Measurements from ENCODE around the gene ATP8A2. TPM values are rescaled to one million over a fixed set of nuclear protein-coding genes. Genes with fewer than 3 reads are reported as not detected.
"Not testable (repeated sequence)": the region's sequence is repeated elsewhere in the genome, so short reads cannot be mapped to it uniquely, and the experiment has no call there.

Gene ATP8A2
- polyA plus RNA-seq, 12 donors = 1.3 to 3.3 (median 2.4) TPM; not detected in 1

DNA sequence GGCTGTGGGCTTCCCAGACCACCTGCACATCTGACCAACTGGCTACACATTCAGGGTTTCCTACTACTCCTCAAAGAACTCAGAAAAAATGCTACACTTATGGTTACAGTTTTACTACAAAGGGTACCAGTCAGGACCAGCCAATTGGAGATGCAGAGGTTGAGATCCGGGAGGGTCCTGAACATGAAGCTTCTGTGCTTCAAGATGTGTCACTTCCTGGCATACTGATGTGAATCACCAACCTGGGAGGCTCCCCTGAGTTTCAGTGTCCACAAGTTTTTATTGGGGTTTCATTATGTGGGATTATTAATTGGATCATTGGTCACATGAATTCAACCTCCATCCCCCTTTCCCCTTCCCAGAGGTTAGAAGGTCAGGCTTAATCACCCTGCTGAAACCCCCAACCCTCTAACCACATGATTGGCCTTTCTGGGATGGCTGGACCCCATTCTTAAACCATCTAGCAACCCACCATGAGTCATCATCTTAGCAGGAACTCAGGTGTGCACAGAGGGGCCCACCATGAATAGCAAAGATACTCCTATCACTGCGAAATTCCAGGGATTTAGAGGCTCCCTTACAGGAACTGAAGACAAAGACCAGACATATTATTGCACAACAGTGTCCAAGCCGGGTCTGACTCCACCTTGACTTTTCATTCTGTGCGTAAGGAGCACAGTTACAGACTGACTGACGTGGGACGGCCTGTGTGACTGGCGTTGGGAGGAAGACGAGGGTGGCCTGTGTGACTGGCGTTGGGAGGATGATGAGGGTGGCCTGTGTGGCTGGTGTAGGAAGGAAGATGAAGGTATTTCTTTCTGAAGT is 90.7 kb downstream of the ATP8A2 start:
- no peak for DNase-seq

DNA sequence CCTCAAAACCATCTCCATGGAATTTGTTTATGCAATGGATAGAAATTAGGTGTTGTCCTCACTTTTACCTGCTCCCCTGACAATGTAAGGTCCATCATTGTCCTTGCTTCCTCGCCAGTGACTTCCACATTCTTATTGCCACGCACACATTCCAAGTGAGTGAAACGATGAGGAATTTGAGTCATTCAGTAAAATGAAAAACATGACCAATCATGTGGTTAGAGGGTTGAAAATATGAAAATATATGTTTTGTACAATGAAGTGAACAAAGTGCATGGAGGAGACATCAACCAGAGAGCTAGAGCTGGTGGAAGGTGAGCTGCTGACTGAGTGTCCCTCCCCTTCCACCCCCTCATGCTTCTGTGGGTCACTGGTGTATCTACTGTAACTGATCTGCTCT is 91.7 kb downstream of the ATP8A2 start:
- DNase-seq = no peak

DNA sequence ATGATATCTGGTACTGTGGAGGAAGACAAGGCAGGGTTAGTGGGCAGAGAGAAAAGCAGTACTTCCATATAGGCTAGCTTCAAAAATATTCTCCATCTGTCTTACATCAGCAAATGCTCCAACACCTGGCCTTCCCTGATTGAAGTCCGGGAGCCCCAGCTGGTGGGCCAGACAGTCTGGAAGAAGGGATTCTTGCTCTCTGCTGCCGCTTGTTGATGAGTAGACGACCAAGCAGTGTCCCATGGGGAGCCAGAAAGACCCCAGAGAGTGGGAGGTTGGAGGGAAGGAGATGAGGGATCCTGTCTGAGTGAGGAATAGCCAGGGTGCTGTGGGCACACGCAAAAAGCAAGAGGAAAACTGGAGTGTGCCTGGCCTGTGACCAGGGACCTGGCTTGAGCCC is 95.1 kb downstream of the ATP8A2 start:
- DNase-seq = no peak

DNA sequence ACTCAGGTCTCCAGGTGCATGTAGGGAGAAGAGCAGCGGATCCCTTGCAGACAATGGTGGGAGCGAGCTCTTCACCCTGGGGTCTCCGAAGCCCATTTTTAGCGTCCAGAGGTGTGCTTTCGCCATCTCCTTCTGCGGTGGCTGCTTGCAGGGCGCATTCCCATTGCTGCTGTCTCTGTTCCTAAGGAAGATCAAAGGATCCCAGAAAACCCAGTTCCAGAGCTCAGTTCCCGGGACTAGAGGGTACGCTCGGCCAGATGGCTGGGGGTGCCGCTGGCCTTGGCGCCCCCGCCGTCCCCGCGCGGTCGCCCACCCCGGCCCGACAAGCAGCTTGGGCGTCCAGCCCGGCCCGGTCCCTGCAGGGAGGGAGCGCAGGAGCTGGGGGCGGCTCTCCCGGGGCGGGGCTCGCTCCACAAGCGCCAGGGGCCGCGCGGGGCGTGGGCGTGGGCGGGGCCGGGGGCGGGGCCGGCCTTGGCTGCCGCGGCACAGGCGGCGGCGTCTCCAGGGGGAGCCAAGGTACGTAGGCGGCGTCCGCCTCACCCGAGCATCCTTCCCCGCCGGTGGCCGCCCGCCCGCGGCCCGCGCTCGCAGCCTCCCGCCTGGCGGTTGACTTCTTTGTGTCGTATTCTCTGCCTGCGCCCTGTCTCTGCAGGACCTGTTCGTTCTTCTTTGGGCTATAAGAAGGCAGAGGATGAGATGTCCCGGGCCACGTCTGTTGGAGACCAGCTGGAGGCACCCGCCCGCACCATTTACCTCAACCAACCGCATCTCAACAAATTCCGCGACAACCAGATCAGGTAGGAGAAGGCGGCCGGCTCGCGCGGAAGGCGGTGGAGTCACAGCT is 96.8 kb downstream of the ATP8A2 start:
- DNase-seq = peak; percentile 4

DNA sequence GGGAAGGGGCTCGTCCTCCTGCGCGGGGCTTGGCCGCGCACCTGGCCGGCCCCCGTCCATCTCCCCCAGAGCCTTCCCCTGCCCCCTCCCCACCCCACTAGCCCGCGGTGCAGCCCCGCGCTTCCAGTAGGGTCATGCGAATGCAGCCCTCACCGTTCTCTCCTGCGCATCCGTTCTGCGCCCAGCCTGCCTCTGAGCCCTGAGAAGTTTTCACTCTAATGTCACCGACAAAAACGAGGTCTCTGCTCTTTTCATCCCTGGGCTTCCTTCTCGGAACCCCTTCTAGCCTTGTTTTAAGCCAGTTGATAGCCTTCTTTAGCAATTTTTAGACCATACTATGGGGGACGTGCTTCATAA is 97.4 kb downstream of the ATP8A2 start:
- no peak for DNase-seq

DNA sequence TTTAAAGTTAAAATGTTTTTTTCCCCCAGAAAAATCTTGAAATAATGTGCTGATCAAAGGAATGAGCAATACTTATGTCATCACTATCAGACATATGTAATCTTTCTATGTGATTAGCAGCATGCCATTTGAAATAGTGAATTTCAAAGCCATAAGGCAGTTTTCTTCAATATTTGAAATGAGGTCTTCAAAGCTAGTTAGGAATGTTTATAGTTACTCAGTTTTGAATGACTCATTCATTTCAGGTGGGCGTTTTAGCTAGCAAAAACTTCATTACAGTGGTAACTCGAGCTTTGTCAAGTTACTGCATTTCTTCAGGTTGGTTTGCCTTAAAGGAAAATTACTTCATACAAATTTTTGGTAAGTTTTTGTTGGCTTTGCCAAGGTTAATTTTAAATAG is 102.1 kb downstream of the ATP8A2 start:
- DNase-seq = no peak

DNA sequence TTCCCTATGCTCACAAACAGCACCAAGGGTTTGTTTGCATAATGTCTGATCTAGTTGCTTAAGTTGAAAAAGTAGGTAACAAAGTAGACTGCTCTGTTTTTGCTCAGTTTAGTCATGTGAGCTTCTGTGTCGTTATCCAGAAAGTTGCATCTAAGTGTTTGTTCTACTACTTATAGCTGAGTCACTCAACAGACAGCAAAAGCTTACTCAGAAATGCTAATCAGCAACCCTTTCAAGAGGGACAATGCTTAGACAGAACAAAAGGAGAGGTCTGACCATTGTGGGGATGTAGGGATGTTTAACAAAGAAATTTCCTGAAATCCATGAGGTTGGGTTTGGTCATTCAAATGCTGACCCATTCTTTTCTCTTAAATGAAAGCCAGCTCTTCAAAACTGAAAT is 106.4 kb downstream of the ATP8A2 start:
- no peak for DNase-seq

DNA sequence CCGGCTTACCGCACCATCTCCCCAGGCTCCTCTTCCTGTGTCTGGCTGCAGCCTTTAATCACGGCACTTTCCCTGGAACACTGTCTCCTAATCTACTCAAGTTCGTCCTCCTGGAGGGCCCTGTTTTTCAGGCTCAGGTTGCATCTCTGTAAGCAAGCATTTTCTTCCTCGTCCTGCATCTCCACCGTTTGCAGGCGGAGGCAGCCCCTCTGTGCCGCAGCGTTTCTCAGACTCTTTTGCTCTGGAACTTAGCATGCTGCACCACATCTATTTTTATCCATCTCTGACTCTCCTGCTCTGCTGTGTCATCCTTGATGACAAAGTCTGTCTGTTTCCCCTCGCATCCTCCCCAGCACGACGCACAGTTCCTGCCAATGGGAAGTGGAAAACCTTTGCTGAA is 117.5 kb downstream of the ATP8A2 start:
- no peak for DNase-seq

DNA sequence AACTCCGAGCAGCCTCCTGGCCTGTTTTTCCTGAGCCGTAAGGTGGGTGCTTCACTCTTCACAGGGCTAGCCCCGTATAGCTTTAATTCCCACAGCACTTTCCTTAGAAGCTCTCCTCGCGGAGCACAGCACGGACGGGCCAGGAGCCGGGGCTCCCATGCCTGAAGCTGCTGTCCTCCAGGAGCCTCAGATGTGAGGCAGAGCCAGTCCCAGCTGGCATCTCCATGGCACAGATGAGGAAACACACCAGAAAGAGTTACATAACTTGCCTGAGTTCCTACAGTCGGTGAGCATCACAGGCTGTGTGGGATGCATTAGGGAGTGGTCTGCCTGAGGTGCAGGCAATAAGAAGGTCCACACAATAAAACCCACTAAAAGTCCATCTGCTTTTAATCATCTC is 118.5 kb downstream of the ATP8A2 start:
- DNase-seq = no peak

DNA sequence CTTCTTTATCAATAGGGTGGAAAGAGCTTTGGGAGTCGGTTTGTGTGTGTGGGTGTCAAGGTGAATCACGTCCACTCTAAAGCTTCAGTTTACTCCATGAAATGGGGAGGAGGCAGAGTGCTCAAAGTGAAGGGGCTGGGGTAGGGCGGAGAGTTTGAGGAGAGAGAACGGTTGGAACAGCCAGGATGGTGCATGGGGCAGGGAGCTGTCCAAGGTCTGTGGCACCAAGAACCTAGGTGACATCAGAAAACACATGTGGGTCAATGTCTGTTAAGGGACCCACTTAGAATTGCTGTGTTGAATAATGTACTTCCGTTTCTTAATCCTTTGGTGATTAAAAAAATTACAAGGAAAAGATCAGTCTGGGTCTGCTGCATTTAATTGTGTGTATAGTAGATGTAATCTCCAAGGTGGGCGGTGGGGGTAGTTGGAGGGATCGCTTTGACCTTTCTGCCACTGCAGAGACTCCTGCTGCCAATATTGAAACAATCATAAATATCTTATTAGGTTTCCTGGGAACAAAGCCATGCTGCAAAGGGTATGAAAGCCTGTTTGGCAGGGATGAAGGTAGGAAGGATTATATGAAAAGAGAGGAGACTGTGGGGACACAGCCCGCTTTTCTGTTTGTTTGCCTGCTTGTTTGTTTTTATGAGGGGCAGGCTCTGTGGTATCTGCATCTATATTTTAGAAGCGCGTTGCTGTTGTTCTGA is 122.3 kb downstream of the ATP8A2 start:
- no peak for DNase-seq

DNA sequence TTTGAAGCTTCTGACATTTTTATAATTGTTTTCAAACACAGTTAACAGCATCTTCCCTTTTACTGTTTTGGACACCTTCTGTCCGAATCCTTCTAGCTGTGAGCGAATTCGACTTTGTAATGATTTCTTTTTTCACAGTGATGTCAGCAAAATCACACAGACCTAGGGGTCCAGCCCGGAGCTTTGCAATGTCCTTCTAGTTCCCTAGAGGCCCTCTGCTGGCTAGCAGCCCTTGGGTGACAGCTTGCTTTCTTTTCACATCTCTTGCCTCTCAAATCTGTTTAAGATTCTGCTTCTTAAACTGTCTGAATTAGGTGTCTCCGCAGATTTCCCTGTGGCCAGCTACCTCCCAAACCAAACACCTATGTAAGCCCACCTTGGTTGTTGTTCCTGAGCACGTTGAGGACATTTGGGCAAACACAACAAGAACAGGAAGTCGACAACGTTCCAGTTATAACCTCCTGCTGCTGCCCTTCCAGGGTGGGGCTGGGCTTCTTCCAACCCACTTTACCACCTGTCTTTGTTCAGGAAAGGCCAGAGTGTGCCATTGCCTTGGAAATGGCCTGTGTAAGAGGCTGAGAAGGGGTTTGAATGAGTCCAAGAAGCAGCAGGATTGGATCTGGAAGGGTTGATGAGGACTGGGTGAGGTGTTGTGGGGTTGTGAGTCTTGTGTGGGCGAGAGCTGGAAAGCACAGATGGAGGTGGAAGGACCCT is 123.1 kb downstream of the ATP8A2 start:
- DNase-seq = no peak

DNA sequence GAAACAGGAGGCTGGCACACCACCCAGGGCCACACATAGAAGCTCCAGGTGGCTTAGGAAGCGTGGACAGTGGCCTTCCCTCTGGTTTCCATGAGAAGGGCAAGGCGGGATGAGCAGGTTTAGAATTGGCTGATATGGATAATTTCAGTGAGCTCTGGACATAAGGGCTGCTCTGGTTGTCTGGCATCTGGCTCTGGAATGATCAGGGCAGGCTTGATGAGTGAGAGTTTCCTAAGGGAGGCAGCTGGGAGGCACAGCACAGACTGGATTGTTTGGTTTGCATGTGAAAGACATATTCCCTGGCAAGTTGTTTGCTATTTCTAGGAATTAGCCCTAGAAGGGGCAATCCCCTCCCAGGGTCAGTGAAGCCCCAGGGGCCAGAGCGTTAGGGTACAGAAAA is 129.5 kb downstream of the ATP8A2 start:
- DNase-seq = no peak

DNA sequence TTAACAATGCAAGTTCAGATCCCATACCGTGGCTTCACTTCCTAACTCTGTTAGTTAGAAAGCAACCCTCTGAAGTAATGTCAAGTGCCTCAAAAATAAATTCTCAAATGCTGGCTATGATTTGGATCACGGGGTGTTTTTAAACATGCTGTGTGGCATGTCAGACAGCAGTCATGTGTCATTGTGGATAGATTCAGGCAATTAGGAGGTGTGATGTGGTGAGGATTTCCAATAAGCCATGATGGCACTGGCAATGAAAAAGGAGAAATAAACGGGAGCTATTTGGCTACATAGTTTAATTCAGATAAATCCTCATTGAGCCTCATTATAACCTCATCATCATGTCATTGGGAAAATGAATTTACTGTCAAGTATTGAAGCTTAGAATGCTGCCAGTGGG is 130.3 kb downstream of the ATP8A2 start:
- no peak for DNase-seq

DNA sequence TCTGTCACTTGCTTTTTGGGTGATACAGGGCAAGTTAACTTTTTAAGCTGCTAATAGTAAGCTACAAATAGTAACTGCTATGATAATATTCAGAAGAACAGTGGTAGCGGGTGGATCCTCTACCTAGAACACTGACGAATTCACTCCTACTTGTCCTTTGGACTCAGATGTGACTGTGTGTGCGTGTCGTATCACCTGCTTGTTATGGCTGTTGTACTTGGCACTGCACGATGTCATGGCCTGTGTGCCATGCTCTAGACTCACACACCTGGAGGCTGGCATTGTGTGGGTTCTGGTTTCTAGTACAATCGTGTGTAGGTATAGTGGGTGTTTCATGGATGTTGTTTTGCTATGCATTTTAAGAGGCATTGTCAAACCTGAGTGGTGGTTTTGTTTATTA is 130.8 kb downstream of the ATP8A2 start:
- no peak for DNase-seq

DNA sequence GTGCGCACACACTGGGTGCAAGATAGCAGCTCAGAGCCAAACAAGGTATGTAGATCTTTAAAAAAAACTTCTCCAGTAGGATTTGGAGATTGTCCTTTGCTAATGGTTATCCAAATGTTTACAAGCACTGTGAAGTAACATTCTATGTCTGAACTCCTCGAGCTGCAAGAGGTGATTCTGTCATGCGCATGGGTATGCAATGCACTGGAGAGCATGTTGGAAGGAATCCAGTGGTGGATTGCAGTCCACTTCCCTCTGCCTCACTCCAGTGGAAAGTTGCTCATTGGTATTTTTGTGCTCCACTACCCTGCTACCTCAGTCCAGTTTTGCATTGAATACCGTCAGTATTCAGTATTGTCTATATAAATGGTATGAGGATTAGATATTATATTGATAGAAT is 132.1 kb downstream of the ATP8A2 start:
- DNase-seq = no peak

DNA sequence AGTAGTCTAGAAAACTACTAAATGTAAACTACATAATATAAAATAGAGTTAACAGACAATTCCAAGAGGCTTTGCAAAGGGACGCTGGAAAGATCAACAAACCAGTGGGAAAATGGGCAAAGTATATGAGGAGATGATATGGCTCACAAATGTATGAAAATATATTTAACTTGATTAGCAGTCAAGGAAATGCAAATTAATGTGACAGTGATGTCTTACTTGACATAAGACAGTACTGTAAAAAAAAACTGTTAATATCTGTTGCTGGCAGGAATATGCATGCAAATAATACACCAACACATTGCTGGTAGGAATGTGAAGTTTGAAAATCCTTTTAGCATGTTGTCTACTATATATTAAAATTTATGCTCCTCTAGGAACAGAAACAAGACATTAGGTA is 136.1 kb downstream of the ATP8A2 start:
- no peak for DNase-seq

DNA sequence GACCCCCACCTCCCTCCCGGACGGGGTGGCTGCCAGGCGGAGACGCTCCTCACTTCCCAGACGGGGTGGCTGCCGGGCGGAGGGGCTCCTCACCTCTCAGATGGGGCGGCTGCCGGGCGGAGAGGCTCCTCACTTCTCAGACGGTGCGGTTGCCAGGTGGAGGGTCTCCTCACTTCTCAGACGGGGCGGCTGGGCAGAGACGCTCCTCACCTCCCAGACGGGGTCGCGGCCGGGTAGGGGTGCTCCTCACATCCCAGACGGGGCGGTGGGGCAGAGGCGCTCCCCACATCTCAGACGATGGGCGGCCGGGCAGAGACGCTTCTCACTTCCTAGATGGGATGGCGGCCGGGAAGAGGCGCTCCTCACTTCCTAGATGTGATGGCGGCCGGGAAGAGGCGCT is 141.3 kb downstream of the ATP8A2 start:
- not testable (repeated sequence) for DNase-seq

DNA sequence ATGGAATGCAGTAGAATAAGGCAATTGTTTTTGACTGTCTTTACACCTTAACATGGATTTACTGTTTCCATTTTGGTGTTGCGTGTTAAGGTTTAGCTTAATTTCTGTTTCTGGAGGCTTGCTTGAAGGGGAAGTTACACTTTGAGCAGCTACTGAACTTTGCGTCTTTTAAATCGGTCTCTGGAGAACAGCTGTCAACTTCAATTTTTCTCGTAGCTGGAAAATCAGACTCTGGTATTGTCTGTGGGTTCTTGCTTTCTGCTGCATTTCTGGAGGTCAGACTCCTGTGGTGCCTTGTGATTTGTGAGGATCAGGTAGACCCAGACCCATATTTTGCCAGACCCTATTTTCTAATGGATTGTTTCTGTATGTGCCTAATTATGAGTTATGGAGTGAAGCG is 146.7 kb downstream of the ATP8A2 start:
- DNase-seq = no peak

DNA sequence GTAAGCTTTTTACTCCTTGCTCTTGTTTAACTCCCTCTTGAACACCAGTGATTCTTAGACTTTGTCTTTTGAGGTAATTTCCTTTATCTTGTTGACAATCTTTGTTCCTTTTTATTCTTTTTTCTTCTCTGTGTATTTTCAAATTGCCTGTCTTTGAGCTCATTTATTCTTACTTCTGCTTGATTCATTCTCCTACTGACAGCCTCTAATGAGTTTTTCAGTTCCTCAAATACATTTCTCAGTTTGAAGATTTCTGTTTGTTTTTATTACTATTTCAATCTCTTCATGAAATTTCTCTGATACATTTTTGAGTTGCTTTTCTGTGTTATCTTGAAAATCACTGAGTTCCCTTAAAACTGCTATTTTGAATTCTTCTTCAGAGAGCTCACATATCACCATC is 154.1 kb downstream of the ATP8A2 start:
- DNase-seq = no peak

DNA sequence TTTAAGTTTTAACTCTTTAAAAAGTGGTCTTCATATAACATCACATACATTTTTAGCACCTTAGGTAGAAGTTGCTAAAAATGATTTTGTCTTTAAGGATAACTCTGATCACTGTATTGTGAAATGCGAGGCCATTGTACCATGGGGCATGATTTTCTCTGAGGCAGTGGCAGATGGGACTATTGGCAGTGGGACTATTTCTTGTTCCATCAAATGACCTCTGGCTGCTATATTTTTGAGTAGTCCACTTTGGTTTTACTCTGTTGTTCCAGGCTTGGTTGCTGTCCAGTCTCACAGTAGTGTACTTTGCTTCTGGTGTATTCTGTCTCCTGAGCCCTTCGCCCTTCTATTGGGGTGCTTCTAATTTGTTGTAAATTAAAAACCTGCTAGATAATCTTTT is 156.5 kb downstream of the ATP8A2 start:
- no peak for DNase-seq

DNA sequence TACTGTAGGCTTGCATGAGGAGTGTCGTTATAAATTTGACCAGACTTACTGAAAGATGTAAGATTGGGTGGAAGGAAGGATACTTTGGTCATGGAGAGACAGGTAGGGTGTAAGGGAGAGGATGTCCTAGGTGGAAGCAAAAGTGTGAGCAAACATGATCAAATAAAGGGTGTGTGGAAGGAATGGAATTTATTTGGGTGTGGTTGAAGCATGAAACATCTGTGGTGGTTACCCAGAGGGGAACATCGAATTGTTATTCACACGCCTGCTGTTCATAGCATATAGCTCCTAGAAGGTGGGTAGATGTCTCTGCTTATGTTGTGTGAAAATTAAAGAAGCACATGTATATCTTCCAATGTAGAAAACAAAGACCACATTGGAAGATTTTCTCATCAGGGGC is 157.7 kb downstream of the ATP8A2 start:
- no peak for DNase-seq

DNA sequence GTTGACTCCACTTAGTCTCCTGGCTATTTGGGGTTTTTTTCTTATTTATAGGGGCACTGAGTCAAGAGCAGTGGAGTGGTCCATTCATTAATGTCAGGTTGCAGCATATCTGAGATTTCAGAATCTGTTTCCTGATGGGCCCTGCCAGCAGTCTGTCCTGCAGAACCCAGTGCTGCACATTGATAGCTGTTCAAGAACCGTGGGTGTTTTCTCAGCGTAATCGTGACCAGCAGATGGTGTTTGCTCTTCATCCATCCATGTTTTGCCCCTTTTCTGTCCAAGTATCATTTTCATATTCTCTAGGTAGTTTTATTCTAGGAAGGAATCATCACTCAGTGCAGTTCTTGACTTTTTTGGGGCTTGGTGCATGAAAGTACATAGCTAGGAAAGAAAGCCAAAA is 166.5 kb downstream of the ATP8A2 start:
- DNase-seq = no peak
